OCI-LY3 (cell line): ENCODE results near the gene BAHD1.
A peak's percentile ranks its signal among the peaks of the same experiment; 100 is the strongest.

Experiments used
- H2AFZ ChIP-seq: fragments of 200-600, 300-600 bp; shearing (Covaris generic); 2 replicates; pipeline ENCODE4 v1.6.0; 2014; ENCODE audit warnings: antibody characterized with exemption, low read depth, low read length
- H3K27ac ChIP-seq: fragments of 200-600, 300-600 bp; sonication (generic); 2 replicates; pipeline ENCODE4 v1.5.1; 2014; ENCODE audit warnings: mild to moderate bottlenecking, low read length, moderate library complexity, mixed read lengths
- H3K27me3 ChIP-seq: fragments of 200-600, 300-600 bp; sonication (generic); 2 replicates; pipeline ENCODE4 v1.6.1; 2014; ENCODE audit warnings: low read depth, low read length, mixed read lengths
- H3K36me3 ChIP-seq: fragments of 200-600, 300-600 bp; sonication (generic); replicated peaks from 2 replicates; pipeline ENCODE3; 2014; ENCODE audit warnings: low read depth, low read length, mixed read lengths
- H3K4me1 ChIP-seq: fragments of 300-600, 200-600 bp; sonication (generic); 2 replicates; pipeline ENCODE4 v1.6.1; 2014; ENCODE audit warnings: low read length, mixed read lengths
- H3K4me2 ChIP-seq: fragments of 200-600, 300-600 bp; sonication (generic); 2 replicates; pipeline ENCODE4 v1.6.1; 2014; ENCODE audit warnings: low read length, mixed read lengths
- H3K4me3 ChIP-seq: fragments of 300-600, 200-600 bp; sonication (generic); 2 replicates; pipeline ENCODE4 v1.5.1; 2014; ENCODE audit warnings: antibody characterized with exemption, mild to moderate bottlenecking, low read length, moderate library complexity
- H3K79me2 ChIP-seq: fragments of 300-600, 200-600 bp; shearing (Covaris generic); 2 replicates; pipeline ENCODE4 v1.6.1; 2014; ENCODE audit warnings: mild to moderate bottlenecking, low read length, mixed read lengths
- H3K9ac ChIP-seq: fragments of 300-600, 200-600 bp; shearing (Covaris generic); 2 replicates; pipeline ENCODE4 v1.6.0; 2014; ENCODE audit warnings: mild to moderate bottlenecking, low read length, moderate library complexity
- H3K9me3 ChIP-seq: fragments of 200-600, 300-600 bp; shearing (Covaris generic); 2 replicates; pipeline ENCODE4 v1.6.1; 2014; ENCODE audit warnings: low read length, mixed read lengths; ENCODE audit not compliant: insufficient read depth
- H4K20me1 ChIP-seq: fragments of 200-600, 300-600 bp; sonication (generic); 2 replicates; pipeline ENCODE4 v1.6.1; 2016; ENCODE audit warnings: low read length, mixed read lengths; ENCODE audit not compliant: insufficient read depth
- CTCF ChIP-seq: fragments of 200-600, 300-600 bp; sonication (generic); IDR thresholded peaks from 2 replicates; pipeline ENCODE4 v1.5.1; 2014; ENCODE audit warnings: antibody characterized with exemption, low read length, low read depth
- EZH2phosphoT487 ChIP-seq: fragments of 200-600 bp; shearing (Covaris generic); IDR thresholded peaks from 2 replicates; pipeline ENCODE4 v1.6.1; 2018; ENCODE audit warnings: antibody characterized with exemption, mixed run types, low read depth

The BAHD1 gene

GRCh38 chr15:40436892-40437751, 3.6 kb upstream of the BAHD1 start:
- Histone ChIP-seq H3K79me2 (peaks cover 10% of the 10 kb centered on the region), H3K27me3 (peaks cover 62% of the 10 kb centered on the region), H3K4me1 (peaks cover 22% of the 10 kb centered on the region), H3K36me3 (no peaks in the 10 kb centered on the region), H3K4me2 (peak overlapping the region; percentile 57), H3K9me3 (no peaks in the 10 kb centered on the region), H3K27ac (no peak overlapping the region), H4K20me1 (peaks cover 3% of the 10 kb centered on the region; the same call in 1 of the 2 replicates), H3K9ac (no peak overlapping the region), H3K4me3 (peak overlapping the region; percentile 54), H2AFZ (no peak overlapping the region)
- TF ChIP-seq EZH2phosphoT487 (no peak), CTCF (no peak)

GRCh38 chr15:40437752-40438687, 2.7 kb upstream of the BAHD1 start:
- TF ChIP-seq CTCF, result no peak
- H3K79me2 ChIP-seq, result peaks cover 19% of the 10 kb centered on the region
- H3K36me3 ChIP-seq, result no peaks in the 10 kb centered on the region
- no peak overlapping the region for H3K9ac ChIP-seq
- H4K20me1 ChIP-seq, result peaks cover 12% of the 10 kb centered on the region
- H3K4me1 ChIP-seq, result peaks cover 30% of the 10 kb centered on the region
- H3K4me2 ChIP-seq, result no peak overlapping the region
- H3K4me3 ChIP-seq, result no peak overlapping the region
- no peak overlapping the region for H3K27ac ChIP-seq
- H3K9me3 ChIP-seq, result no peaks in the 10 kb centered on the region
- H2AFZ ChIP-seq, result no peak overlapping the region
- H3K27me3 ChIP-seq, result peaks cover 58% of the 10 kb centered on the region

- TF ChIP-seq EZH2phosphoT487, result no peak
- H3K36me3 ChIP-seq, result no peaks in the 10 kb centered on the region
- peaks cover 26% of the 10 kb centered on the region for H3K79me2 ChIP-seq
- peaks cover 30% of the 10 kb centered on the region for H3K4me1 ChIP-seq
- no peak overlapping the region for H3K9ac ChIP-seq
- no peak overlapping the region for H2AFZ ChIP-seq
- no peak overlapping the region for H3K4me3 ChIP-seq
- no peak overlapping the region for H3K4me2 ChIP-seq
- H3K27me3 ChIP-seq, result peaks cover 51% of the 10 kb centered on the region
- H3K27ac ChIP-seq, result no peak overlapping the region
- H3K9me3 ChIP-seq, result no peaks in the 10 kb centered on the region
- peaks cover 19% of the 10 kb centered on the region for H4K20me1 ChIP-seq
Observed at GRCh38 chr15:40438712-40439111, 2.0 kb upstream of the BAHD1 start.

GRCh38 chr15:40439461-40439959, 1.2 kb upstream of the BAHD1 start:
- no peaks in the 10 kb centered on the region for H3K36me3 ChIP-seq
- H3K27ac ChIP-seq, result no peak overlapping the region
- H3K79me2 ChIP-seq, result peaks cover 34% of the 10 kb centered on the region
- H3K9ac ChIP-seq, result peak overlapping the region; percentile 86
- peak overlapping the region; percentile 85 for H3K4me2 ChIP-seq
- H3K9me3 ChIP-seq, result no peaks in the 10 kb centered on the region
- no peak overlapping the region for H2AFZ ChIP-seq
- TF ChIP-seq EZH2phosphoT487 (no peak), CTCF (no peak)
- peaks cover 43% of the 10 kb centered on the region for H3K27me3 ChIP-seq
- H3K4me1 ChIP-seq, result peaks cover 30% of the 10 kb centered on the region
- peaks cover 27% of the 10 kb centered on the region for H4K20me1 ChIP-seq
- peak overlapping the region; percentile 91 for H3K4me3 ChIP-seq
